ENCODE data around the gene LEKR1.

LEKR1 gene

GRCh38 chr3:157059181-157059580, 233.0 kb downstream of the LEKR1 start:
- Histone ChIP-seq H3K9ac (ENCODE audit: low read length) (no peak overlapping the region), H3K4me3 (ENCODE audit: low read length) (no peak overlapping the region), H3K9me3 (replicated peaks; ENCODE audit: insufficient read depth, low read length) (no peaks in the 10 kb centered on the region), H4K20me1 (ENCODE audit: insufficient read depth, low read length) (no peaks in the 10 kb centered on the region), H3F3A (ENCODE audit: insufficient read depth, low read length) (no peaks in the 10 kb centered on the region), H3K79me2 (ENCODE audit: low read length) (no peaks in the 10 kb centered on the region), H3K27ac (ENCODE audit: low read length) (no peak overlapping the region), H3K4me2 (ENCODE audit: low read depth, low read length) (no peak overlapping the region), H2AFZ (ENCODE audit: low read length) (no peak overlapping the region), H3K27me3 (replicated peaks; ENCODE audit: insufficient read depth, low read length) (no peaks in the 10 kb centered on the region), H3K36me3 (replicated peaks; ENCODE audit: insufficient read depth, low read length) (no peaks in the 10 kb centered on the region), H3K4me1 (ENCODE audit: low read length) (peaks cover 8% of the 10 kb centered on the region), H3K9me2 (replicated peaks; ENCODE audit: insufficient read depth, low read length) (no peaks in the 10 kb centered on the region)
- DNase-seq, result no peak
- TF ChIP-seq EZH2phosphoT487 (IDR thresholded peaks at IDR 0.05; ENCODE audit: low read length), result no peak
- TF ChIP-seq, protein P1, sequence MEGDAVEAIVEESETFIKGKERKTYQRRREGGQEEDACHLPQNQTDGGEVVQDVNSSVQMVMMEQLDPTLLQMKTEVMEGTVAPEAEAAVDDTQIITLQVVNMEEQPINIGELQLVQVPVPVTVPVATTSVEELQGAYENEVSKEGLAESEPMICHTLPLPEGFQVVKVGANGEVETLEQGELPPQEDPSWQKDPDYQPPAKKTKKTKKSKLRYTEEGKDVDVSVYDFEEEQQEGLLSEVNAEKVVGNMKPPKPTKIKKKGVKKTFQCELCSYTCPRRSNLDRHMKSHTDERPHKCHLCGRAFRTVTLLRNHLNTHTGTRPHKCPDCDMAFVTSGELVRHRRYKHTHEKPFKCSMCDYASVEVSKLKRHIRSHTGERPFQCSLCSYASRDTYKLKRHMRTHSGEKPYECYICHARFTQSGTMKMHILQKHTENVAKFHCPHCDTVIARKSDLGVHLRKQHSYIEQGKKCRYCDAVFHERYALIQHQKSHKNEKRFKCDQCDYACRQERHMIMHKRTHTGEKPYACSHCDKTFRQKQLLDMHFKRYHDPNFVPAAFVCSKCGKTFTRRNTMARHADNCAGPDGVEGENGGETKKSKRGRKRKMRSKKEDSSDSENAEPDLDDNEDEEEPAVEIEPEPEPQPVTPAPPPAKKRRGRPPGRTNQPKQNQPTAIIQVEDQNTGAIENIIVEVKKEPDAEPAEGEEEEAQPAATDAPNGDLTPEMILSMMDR (IDR thresholded peaks at IDR 0.05; ENCODE audit: low read length), result no peak
- TF ChIP-seq EZH2 (optimal IDR thresholded peaks at IDR 0.05; ENCODE audit: low read depth, low read length), result no peak

GRCh38 chr3:157059661-157060060, 233.5 kb downstream of the LEKR1 start:
- DNase-seq, result no peak
- TF ChIP-seq EZH2phosphoT487 (IDR thresholded peaks at IDR 0.05; ENCODE audit: low read length) (no peak), EZH2 (optimal IDR thresholded peaks at IDR 0.05; ENCODE audit: low read depth, low read length) (no peak)
- TF ChIP-seq, protein P1 (IDR thresholded peaks at IDR 0.05; ENCODE audit: low read length), result no peak
- H3K27me3 ChIP-seq (replicated peaks; ENCODE audit: insufficient read depth, low read length), result no peaks in the 10 kb centered on the region
- peaks cover 12% of the 10 kb centered on the region for H3K4me1 ChIP-seq (ENCODE audit: low read length)
- no peaks in the 10 kb centered on the region for H4K20me1 ChIP-seq (ENCODE audit: insufficient read depth, low read length)
- no peak overlapping the region for H3K4me3 ChIP-seq (ENCODE audit: low read length)
- no peak overlapping the region for H3K27ac ChIP-seq (ENCODE audit: low read length)
- no peaks in the 10 kb centered on the region for H3F3A ChIP-seq (ENCODE audit: insufficient read depth, low read length)
- H3K9ac ChIP-seq (ENCODE audit: low read length), result no peak overlapping the region
- H3K36me3 ChIP-seq (replicated peaks; ENCODE audit: insufficient read depth, low read length), result no peaks in the 10 kb centered on the region
- H3K4me2 ChIP-seq (ENCODE audit: low read depth, low read length), result no peak overlapping the region
- H3K79me2 ChIP-seq (ENCODE audit: low read length), result no peaks in the 10 kb centered on the region
- H3K9me3 ChIP-seq (replicated peaks; ENCODE audit: insufficient read depth, low read length), result no peaks in the 10 kb centered on the region
- H3K9me2 ChIP-seq (replicated peaks; ENCODE audit: insufficient read depth, low read length), result no peaks in the 10 kb centered on the region
- no peak overlapping the region for H2AFZ ChIP-seq (ENCODE audit: low read length)

DNA sequence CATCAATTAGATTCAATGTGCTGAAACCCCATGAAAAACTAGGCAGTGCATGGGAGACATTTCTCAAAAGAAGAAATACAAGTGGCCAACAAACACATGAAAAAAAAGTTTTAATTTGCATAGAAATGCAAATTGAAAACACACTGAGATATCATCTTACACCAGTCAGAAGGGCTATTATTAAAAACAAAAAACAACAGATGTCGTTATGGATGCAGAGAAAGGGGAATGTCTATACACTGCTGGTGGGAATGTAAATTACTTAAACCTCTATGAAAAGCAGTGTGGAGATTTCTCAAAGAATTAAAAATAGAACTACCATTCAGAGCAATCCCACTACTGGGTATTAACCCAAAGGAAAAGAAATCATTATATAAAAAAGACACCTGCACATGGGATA, 235.1 kb downstream of the LEKR1 start:
- Histone ChIP-seq H2AFZ (ENCODE audit: low read length) (no peak overlapping the region), H4K20me1 (ENCODE audit: insufficient read depth, low read length) (no peaks in the 10 kb centered on the region), H3K4me2 (ENCODE audit: low read depth, low read length) (no peak overlapping the region), H3K27me3 (replicated peaks; ENCODE audit: insufficient read depth, low read length) (no peaks in the 10 kb centered on the region), H3K4me1 (ENCODE audit: low read length) (peaks cover 19% of the 10 kb centered on the region), H3K4me3 (ENCODE audit: low read length) (no peak overlapping the region), H3K36me3 (replicated peaks; ENCODE audit: insufficient read depth, low read length) (no peaks in the 10 kb centered on the region), H3K9ac (ENCODE audit: low read length) (no peak overlapping the region), H3K9me3 (replicated peaks; ENCODE audit: insufficient read depth, low read length) (no peaks in the 10 kb centered on the region), H3K79me2 (ENCODE audit: low read length) (no peaks in the 10 kb centered on the region), H3K9me2 (replicated peaks; ENCODE audit: insufficient read depth, low read length) (no peaks in the 10 kb centered on the region), H3F3A (ENCODE audit: insufficient read depth, low read length) (no peaks in the 10 kb centered on the region), H3K27ac (ENCODE audit: low read length) (no peak overlapping the region)
- DNase-seq, result no peak
- TF ChIP-seq, protein P1 (IDR thresholded peaks at IDR 0.05; ENCODE audit: low read length), result no peak
- TF ChIP-seq EZH2phosphoT487 (IDR thresholded peaks at IDR 0.05; ENCODE audit: low read length) (no peak), EZH2 (optimal IDR thresholded peaks at IDR 0.05; ENCODE audit: low read depth, low read length) (no peak)
